ENCODE data around the gene KDM3A. TPM values are rescaled to one million over a fixed set of nuclear protein-coding genes. Genes with fewer than 3 reads are reported as not detected.

The KDM3A gene
- total RNA-seq, 3 donors from 2014 or later, result 40.6 to 79.0 (median 61.3) TPM

DNA sequence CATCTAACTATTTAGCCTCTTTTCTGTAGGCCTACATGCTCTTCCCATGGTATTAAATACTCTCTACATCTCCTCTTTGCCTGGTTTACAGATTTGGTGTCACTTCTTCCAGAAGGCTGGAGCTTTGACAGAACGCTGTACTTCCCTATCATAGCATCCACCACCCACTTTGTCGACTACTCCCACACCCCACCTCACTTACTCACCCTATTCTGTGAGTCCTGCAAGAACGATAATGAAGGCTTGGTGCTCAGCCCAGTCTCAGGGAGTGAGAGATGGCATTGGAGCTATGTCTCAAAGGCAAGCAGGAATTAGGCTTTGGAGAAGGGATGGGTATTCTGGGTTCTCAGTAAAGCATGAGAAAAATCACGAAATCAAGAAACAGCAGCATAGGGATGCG is 20.3 kb upstream of the KDM3A start:
- Histone ChIP-seq H3K4me3 (no peak overlapping the region), H3K36me3 (no peaks in the 10 kb centered on the region), H3K4me1 (no peaks in the 10 kb centered on the region), H3K27me3 (peaks cover 0 to 14% of the 10 kb centered on the region in 2 donors), H3K9me3 (peaks cover 0 to 10% of the 10 kb centered on the region in 2 donors), H3K27ac (no peak overlapping the region)
- DNase-seq (ENCODE audit: low spot score in 2 of 2), result no peak
- TF ChIP-seq POLR2AphosphoS5 (IDR thresholded peaks at IDR 0.05), result no peak
- TF ChIP-seq, protein P1, sequence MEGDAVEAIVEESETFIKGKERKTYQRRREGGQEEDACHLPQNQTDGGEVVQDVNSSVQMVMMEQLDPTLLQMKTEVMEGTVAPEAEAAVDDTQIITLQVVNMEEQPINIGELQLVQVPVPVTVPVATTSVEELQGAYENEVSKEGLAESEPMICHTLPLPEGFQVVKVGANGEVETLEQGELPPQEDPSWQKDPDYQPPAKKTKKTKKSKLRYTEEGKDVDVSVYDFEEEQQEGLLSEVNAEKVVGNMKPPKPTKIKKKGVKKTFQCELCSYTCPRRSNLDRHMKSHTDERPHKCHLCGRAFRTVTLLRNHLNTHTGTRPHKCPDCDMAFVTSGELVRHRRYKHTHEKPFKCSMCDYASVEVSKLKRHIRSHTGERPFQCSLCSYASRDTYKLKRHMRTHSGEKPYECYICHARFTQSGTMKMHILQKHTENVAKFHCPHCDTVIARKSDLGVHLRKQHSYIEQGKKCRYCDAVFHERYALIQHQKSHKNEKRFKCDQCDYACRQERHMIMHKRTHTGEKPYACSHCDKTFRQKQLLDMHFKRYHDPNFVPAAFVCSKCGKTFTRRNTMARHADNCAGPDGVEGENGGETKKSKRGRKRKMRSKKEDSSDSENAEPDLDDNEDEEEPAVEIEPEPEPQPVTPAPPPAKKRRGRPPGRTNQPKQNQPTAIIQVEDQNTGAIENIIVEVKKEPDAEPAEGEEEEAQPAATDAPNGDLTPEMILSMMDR (IDR thresholded peaks at IDR 0.05), result no peak
- TF ChIP-seq POLR2A (IDR thresholded peaks at IDR 0.05), result no peak
- intact Hi-C loops (cut with DNase I; ENCODE audit: low total_unique reads), result no loop called here

DNA sequence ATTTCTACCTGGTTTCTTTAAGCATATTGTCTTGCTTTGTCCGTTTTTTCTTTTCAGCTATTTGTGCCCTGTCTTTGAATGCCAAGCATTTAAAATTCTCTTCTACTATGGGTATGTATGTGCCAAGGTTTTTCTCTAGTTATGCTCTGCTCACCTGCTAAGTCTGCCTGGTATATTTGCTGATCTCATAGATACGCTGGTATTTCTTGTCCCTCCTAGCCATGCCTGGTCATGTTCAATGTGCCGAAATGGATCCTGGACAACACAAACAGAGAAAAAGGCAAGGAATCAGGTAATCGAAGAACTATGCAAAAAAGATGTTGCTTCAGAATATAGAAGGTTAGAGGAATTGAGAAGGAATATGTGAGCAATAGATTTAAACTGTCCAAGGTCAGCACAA is 14.9 kb upstream of the KDM3A start:
- peaks cover 4 to 19% of the 10 kb centered on the region in 2 donors for H3K9me3 ChIP-seq
- H3K36me3 ChIP-seq, result no peaks in the 10 kb centered on the region
- intact Hi-C loops (cut with DNase I; ENCODE audit: low total_unique reads), result no loop called here
- TF ChIP-seq, protein P1 (IDR thresholded peaks at IDR 0.05), result no peak
- TF ChIP-seq POLR2A (IDR thresholded peaks at IDR 0.05) (no peak), POLR2AphosphoS5 (IDR thresholded peaks at IDR 0.05) (no peak)
- no peak overlapping the region for H3K27ac ChIP-seq
- peaks cover 0 to 14% of the 10 kb centered on the region in 2 donors for H3K27me3 ChIP-seq
- DNase-seq (ENCODE audit: low spot score in 2 of 2), result no peak
- no peak overlapping the region for H3K4me3 ChIP-seq
- H3K4me1 ChIP-seq, result no peaks in the 10 kb centered on the region

DNA sequence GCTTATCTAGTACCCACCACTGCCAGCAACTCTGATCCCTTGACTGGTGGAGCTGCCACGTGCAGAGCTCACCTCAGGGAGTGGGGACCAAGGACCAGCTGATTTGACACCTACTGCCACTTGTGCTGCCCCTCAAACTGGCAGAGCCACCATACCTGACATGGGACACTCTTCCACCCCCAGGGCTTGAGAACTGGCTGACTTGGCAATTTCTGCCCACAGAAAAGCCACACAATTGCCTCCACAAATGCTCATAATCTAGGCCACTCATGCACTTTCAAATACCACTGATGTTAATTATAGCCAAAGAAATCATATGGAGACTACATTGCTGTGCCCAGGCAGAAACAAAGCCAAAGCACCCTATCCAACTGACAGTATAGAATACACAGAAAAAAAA is 11.8 kb upstream of the KDM3A start:
- intact Hi-C loops (cut with DNase I; ENCODE audit: low total_unique reads), result no loop called here
- TF ChIP-seq POLR2AphosphoS5 (IDR thresholded peaks at IDR 0.05) (no peak), POLR2A (IDR thresholded peaks at IDR 0.05) (no peak)
- TF ChIP-seq, protein P1 (IDR thresholded peaks at IDR 0.05), result no peak

DNA sequence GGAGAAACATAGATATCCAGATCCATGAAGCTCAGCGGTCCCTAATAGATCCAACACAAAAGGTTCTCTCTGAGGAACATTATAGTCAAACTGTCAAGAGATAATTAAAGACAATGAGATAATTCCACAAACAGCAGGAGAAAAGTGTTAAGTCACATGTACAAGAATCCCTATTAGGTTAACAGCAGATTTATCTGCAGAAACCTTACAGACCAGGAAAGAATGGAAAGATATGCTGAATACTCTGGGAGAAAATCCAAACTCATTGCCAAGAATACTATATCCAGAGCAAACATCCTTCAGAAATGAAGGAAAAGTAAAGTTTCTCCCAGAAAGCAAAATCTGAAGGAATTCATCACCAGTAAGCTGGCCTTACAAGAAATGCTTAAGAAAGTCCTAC is 10.8 kb upstream of the KDM3A start:
- Histone ChIP-seq H3K36me3 (no peaks in the 10 kb centered on the region), H3K4me1 (no peaks in the 10 kb centered on the region), H3K4me3 (no peak overlapping the region), H3K9me3 (peaks cover 4 to 8% of the 10 kb centered on the region in 2 donors), H3K27me3 (no peaks in the 10 kb centered on the region), H3K27ac (no peak overlapping the region)
- no peak for DNase-seq (ENCODE audit: low spot score in 2 of 2)
- intact Hi-C loops (cut with DNase I; ENCODE audit: low total_unique reads), result no loop called here
- TF ChIP-seq POLR2AphosphoS5 (IDR thresholded peaks at IDR 0.05) (no peak), POLR2A (IDR thresholded peaks at IDR 0.05) (no peak)
- TF ChIP-seq, protein P1 (IDR thresholded peaks at IDR 0.05), result no peak

More for the DNA sequence above, 11.8 kb upstream of the KDM3A start:
- no peak for DNase-seq (ENCODE audit: low spot score in 2 of 2)
- no peaks in the 10 kb centered on the region for H3K36me3 ChIP-seq
- H3K4me1 ChIP-seq, result no peaks in the 10 kb centered on the region
- no peak overlapping the region for H3K4me3 ChIP-seq
- peaks cover 4 to 8% of the 10 kb centered on the region in 2 donors for H3K9me3 ChIP-seq
- no peaks in the 10 kb centered on the region for H3K27me3 ChIP-seq
- no peak overlapping the region for H3K27ac ChIP-seq

DNA sequence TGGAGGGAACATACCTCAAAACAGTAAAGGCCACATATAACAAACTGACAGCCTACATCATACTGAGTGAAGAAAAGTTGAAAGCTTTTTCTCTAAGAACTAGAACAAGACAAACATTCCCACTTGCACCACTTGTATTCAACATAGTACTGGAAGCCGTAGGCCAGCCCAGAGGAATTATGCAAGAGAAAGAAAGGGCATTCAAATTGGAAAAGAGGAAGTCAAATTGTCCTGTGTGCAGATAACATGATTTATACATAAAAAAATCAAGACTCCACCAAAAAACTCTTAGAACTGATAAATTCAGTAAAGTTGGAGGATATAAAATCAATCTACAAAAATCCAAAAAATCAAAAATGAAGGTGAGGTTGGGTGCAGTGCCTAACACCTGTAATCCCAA is 8.0 kb upstream of the KDM3A start:
- DNase-seq (ENCODE audit: low spot score in 2 of 2), result no peak
- Histone ChIP-seq H3K4me3 (no peak overlapping the region), H3K36me3 (no peaks in the 10 kb centered on the region), H3K27ac (no peak overlapping the region), H3K27me3 (no peaks in the 10 kb centered on the region), H3K4me1 (no peaks in the 10 kb centered on the region), H3K9me3 (peaks cover 4 to 21% of the 10 kb centered on the region in 2 donors)
- no peak for TF ChIP-seq POLR2AphosphoS5 (IDR thresholded peaks at IDR 0.05)
- intact Hi-C loops (cut with DNase I; ENCODE audit: low total_unique reads), result no loop called here

DNA sequence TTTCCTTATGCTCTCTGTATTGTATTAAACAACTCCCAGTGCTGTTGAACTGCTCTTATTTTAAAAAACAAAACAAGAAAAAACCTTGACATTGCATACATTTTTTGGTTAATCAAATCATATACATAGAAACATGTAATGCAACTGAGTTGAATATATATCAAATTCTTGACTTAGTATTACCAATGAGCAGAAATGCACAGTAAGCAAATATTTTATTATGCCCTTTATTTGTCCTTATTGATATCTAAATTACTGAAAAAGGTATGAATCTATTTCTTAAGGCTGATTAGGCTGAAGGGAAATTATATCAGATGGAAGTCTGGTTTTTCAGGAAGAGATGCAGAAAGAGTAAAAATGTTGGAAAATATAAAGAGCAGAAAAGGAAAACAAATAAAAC is 6.9 kb upstream of the KDM3A start:
- DNase-seq (ENCODE audit: low spot score in 2 of 2), result no peak
- intact Hi-C loops (cut with DNase I; ENCODE audit: low total_unique reads), result no loop called here
- TF ChIP-seq POLR2A (IDR thresholded peaks at IDR 0.05) (no peak), POLR2AphosphoS5 (IDR thresholded peaks at IDR 0.05) (no peak)
- TF ChIP-seq, protein P1 (IDR thresholded peaks at IDR 0.05), result no peak

More for the DNA sequence above, 6.9 kb upstream of the KDM3A start:
- Histone ChIP-seq H3K36me3 (no peaks in the 10 kb centered on the region), H3K4me1 (no peaks in the 10 kb centered on the region), H3K27ac (no peak overlapping the region), H3K27me3 (no peaks in the 10 kb centered on the region), H3K9me3 (peaks cover 6 to 33% of the 10 kb centered on the region in 2 donors), H3K4me3 (no peak overlapping the region)
